NCI-H748 (cell line): ENCODE data around the gene RNF130.
"Not testable (repeated sequence)": the region's sequence is repeated elsewhere in the genome, so short reads cannot be mapped to it uniquely, and the experiment has no call there.

ENCODE experiments used
- DNase-seq: peaks from one replicate; lab custom pipeline; 2025; ENCODE audit not compliant: unreplicated experiment; lab: John Stamatoyannopoulos, UW

RNF130 gene

DNA sequence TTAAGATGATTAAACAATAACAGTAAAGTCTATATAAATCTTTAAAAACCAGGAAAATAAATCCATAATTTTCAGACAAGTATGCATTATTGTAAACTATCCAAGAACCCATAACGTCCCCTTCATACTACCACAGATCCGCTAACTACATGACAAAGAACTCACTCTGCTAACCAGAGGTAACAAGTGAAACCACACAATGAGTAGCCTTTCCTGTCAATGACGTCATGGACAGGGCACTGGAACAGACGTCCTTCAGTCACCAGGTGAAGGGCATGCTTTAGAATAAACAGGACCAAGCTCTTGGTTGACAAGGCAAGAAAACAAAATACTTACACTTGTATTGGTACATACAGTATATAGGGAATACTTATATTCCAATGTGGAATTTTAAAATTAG lies 45.2 kb downstream of the RNF130 start:
- DNase-seq: peak; percentile 55

DNA sequence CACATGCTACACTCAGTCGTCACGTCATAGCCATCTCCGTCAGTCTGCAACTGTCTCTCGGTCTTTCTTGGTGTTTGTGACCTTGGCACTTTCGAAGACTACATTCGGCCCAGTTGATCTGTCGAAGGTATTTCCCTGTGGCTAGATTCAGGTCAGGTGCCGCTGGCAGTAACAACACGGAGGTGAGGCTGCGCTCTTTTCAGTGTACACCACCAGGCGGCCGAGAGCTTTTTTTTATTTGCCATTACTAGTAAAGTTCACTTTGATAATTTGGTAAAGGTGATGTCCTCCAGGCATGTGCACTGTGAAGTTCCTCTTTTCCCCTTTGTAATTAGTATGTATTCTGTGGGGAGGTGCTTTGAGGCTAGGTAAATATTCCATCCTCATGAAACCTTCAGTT lies 49.7 kb downstream of the RNF130 start:
- DNase-seq: no peak

DNA sequence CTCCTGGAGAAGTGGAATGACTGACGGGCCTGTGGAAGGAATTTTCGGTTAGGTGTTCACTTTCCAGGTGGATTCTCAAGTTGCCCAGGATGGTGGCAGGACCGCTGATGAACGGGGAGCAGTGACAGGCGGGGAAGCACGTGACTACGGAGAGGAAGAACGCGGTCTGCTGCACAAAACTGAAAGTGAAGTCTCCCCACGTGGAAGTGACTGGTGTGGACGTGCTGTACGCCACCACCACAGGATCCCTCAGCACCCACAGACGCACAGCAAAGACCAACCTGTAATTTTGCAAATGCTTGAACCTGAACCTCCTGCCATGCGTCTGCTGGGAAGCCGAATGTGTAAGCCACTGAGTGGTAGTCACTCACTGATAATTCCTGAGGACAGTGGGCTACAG lies 51.4 kb downstream of the RNF130 start:
- DNase-seq: no peak

DNA sequence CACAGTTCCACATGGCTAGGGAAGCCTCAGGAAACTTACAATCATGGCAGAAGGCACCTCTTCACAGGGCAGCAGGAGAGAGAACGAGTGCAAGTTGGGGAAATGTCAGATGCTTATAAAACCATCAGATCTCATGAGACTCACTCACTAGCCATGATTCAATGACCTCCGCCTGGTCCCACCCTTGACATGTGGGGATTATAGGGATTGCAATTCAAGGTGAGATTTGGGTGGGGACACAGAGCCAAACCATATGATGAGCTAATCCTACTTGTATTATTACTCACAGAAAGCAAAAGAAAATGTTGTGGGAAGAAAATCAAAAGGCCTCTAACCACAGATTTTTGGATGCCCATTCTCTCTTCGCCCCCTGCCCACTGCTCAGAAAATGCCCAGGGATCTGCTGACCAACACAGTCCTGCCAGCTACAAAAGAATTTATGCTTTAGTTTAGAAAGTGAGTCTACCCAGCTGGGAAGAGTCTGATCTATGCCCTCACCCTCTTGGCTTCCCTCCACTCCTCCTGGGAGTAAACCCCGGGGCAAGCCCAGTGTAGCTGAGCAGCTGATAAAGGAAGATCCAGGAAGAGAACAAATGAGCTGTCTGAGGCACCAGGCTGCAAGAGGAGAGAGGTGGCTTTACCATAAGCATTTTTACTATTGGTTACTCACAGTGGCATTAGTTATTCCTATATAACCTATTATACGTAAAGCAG lies 53.1 kb downstream of the RNF130 start:
- no peak for DNase-seq

DNA sequence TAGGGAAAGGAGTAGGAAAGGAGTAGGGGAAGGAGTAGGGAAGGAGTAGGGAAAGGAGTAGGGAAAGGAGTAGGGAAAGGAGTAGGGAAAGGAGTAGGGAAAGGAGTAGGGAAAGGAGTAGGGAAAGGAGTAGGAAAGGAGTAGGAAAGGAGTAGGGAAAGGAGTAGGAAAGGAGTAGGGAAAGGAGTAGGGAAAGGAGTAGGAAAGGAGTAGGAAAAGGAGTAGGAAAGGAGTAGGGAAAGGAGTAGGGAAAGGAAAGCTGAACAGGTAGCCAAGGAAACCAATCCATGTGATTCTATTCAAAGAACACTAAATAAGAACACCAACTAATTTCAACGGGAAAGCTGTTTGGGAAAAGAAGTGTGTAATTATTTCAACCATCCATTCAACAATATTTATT lies 56.0 kb downstream of the RNF130 start:
- not testable (repeated sequence) for DNase-seq

DNA sequence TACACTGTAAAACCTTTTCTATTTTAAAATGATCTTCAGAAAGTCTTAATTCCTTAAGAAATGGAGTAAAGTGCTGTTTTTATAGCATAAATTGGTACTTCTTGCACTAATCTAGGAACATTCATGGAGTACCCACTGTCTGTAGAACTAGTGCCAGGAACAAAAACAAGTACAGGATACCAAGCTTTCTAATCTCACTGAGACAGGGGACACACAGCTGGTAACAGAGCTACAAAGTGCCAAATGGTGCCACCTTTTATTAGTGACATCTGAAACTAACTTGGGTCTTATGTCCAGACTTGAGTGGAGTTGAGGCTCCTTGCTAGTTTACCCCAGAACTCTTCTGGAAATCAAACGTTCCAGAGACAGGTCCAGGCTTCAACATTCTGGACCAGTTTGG lies 57.9 kb downstream of the RNF130 start:
- DNase-seq: no peak

DNA sequence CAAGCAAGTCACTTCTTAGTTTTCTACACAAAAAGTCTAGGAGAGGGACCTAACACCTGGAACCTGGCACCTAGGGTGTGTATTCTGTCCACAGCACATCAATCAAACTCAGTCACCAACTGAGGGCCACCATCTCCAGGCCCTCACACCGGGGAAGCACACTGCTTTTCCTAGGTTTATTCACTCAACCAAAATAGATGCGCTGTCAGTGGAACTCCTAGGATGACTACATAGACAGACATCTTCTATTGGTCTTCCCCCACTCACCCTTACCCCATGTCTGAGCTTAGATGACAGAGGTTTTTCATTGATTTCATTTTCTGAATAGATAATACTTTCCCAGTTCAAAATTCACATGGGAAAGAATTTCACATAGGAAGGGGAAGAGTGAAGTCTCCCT lies 59.2 kb downstream of the RNF130 start:
- DNase-seq: no peak

DNA sequence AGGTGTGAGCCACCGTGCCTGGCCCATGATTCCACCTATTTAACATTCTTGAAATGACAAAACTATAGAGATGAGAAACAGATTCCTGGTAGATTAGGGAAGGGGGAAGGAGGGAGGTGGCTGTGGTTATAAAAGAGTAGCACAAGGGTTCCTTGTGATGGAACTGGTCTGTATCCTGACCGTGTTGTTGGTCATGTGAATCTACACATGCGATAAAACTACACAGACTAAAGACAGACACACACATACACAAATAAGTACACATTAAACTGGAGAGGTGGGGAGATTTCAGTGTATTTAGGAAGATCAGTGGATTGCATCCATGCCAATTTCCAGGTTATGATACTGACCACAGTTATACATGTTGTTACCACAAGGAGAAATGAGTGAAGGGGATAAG lies 60.9 kb downstream of the RNF130 start:
- no peak for DNase-seq

DNA sequence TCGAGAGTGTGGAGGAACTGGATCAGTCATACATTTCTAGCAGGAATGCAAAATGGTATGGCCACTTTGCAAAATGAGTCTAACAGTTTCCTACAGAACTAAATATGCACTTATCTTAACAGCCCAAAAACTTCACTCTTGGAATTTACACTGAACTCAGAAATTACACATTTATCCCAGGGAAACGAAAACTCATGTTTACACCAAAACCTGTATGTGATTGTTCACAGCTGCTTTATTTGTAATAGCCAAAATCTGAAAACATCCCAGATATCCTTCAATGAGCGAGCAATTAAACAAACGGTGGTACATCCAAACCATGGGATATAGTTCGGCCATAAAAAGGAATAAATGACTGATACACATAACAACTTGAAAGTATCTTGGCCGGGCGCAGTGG lies 62.0 kb downstream of the RNF130 start:
- no peak for DNase-seq

DNA sequence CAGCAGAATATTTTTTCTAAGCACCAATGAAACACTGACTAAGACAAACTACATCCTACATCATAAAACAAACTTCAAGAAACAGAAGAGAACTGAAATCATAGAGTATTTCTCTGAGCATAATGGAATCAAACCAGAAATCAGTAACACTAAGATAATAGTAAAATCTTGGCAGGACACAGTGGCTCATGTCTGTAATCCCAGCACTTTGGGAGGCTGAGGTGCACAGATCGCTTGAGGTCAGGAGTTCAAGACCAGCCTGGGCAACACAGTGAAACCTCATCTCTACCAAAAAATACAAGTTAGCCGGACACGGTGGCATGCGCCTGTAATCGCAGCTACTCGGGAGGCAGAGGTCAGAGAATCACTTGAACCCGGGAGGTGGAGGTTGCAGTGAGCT lies 63.1 kb downstream of the RNF130 start:
- DNase-seq: no peak

DNA sequence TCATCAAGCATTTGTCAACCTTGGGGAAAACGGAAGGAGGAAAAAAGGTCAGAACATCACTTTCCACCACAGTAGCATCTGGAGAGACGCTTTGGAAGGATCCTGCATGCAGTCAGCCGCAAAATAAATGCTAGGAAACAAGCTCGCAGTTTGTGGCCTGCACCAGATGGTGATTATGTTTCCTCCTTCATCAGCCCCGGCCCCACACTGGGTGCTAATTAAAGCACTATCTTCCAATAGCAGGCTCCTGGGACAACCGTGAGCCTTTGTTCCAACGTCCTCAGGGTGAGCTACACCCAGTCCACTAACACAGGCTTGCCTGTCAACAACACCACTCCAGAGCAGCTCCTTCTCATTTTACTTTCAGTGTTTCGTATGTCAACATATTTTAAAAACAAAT lies 64.0 kb downstream of the RNF130 start:
- DNase-seq: peak; percentile 5

DNA sequence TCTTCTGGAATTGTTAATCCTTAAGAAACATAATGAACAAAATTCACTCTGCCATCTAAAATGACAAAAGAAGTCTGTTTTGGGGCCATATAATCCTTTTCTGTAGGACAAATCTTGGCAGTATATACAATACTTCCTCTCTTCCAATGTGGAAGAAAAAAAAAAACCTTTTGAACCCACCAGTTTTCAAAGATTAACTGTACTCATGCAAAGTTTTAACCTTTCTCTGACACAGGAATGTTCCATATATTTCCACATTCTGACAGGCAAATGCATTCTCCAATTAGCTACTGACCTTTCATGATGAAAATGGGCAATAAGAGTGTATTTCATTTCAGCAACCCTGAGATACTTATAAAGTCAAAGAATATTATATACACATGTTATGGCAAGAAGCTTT lies 65.4 kb downstream of the RNF130 start:
- no peak for DNase-seq

DNA sequence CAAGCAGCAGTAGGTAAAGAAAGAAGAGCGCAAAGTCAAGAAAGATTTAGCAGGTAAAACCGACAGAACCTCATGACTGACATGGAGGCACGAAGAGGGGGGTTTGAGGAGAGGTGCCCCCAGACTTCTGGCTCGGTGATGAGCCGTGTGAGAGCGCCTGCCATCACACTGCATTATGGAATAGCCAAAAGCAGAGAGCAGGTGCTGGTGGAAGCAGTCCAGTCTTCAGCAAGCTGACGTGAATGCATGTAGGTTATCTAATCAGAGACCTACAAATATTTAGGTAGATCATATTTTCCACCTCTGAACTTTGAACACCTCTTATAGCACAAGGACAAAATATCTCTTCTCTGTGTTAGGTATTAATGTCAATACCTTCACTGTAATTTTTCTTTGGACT lies 68.4 kb downstream of the RNF130 start:
- no peak for DNase-seq

DNA sequence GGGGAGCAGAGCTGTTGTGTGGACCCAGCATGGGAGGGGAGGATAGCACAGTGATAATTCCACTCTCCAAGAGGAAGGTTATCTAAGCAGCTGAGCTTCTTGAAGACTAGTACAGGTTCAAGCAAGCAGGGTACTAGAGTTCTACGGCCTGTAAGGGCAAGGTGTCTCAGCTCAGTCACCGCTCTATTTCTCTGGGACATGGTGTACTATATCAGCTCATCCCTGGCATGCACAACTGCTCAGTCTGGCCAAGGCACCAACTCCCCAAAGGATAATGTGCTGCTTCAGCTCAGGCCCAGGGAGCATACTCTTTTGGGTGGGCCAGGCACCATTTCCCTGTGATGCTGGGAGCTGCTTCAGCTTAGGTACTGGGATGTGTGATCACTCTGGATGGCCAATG lies 69.8 kb downstream of the RNF130 start:
- no peak for DNase-seq

DNA sequence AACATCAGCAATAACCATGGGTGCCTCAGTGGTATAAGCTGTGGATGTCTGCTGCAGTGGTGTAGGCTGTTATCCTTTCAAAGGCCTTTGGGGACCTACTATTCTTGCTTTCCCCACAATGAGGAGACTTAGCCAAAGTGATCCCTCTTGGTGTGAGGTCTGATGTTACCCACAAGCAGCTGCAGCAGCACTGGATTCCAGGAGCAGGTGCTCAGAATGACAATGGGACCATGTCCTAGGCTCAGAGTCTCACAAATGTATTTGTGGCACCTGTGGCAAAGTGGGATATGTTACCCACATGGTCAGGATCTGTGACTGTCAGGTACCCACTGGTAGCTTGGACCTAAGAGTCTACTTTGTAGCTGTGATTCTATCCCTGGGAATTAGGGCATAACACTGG lies 70.4 kb downstream of the RNF130 start:
- DNase-seq: no peak

DNA sequence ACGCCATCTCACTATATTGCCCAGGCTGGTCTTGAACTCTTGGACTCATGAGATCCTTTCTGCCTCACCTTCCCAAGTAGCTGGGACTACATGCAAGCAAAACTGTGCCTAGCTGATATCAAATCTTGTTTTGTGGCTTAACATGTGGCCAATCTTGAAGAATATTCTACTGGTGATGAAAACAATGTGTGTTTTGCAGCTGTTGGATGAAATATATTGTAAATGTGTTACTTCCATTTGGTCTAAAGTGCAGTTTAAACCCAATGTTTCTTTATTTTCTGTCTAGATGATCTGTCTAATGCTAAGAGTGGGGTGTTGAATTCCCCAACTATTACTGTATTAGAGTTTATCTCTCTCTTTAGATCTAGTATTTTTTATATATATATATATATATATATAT lies 73.1 kb downstream of the RNF130 start:
- DNase-seq: no peak

DNA sequence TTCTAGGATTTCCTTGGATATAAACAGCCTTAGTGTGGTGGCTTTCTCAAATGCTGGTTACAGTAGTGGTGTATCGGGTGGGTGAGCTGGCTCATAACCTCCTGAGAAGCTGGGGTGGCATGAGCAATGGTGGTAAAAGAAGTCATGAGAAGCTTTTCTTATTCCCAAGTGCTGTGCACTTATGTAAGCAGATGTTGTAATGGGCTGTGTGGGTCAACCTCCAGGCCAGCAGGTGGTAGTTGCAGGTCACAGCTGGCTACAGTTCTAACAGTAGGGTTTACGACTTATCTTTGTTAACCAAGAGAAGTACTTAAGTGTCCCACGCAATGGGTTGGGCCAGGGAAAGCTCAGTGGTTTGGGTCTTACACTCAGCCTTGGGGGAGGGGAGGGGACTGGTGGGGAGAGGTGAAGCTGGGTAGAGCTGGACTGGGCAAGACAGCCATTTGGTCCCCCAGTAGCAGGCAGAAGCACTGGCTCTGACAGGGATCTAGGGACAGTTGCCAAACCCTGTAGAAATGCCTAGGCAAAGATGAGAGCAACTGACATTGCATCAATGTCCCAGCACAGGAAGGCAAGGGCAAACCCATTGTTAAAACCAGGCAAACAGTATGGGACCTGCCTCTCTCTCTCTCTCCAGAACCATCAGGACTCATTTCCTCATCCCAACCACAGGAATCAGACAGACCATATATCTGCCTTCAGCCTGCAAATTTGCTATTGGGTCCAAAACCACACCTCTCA lies 76.8 kb downstream of the RNF130 start:
- no peak for DNase-seq

DNA sequence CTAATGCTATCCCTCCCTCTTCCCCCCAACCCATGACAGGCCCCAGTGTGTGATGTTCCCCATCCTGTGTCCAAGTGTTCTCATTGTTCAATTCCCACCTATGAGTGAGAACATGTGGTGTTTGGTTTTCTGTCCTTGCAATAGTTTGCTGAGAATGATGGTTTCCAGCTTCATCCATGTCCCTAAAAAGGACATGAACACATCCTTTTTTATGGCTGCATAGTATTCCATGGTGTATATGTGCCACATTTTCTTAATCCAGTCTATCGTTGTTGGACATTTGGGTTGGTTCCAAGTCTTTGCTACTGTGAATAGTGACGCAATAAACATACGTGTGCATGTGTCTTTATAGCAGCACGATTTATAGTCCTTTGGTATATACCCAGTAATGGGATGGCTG lies 78.7 kb downstream of the RNF130 start:
- DNase-seq: not testable (repeated sequence)

DNA sequence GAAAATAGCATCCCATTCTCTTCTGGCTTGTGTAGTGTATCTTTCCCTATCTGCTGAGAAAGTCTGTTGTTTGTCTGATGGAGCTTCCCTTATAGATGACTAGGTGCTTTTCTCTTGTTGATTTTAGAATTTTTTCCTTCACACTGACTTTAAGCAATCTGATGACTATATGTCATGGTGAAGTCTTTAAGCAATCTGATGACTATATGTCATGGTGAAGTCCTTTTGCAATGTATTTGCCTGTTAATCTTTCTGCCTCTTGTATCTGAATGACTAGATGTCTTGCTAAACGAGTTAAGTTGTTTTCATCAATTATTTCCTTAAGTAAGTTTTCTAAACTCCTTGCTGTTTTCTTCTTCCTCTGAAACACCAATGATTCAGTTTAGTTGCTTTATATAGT lies 80.5 kb downstream of the RNF130 start:
- no peak for DNase-seq

DNA sequence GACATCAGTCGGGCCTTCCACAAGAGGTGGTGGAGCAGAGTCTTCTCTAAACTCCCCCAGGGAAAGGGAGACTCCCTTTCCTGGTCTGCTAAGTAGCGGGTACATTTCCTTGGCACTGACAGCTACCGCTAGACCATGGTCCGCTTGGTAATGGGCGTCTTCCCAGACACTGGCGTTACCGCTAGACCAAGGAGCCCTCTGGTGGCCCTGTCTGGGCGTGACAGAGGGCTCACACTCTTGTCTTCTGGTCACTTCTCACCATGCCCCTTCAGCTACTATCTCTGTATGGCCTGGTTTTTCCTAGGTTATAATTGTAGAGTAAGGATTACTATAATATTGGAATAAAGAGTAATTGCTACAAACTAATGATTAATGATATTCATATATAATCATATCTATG lies 81.0 kb downstream of the RNF130 start:
- DNase-seq: not testable (repeated sequence)

DNA sequence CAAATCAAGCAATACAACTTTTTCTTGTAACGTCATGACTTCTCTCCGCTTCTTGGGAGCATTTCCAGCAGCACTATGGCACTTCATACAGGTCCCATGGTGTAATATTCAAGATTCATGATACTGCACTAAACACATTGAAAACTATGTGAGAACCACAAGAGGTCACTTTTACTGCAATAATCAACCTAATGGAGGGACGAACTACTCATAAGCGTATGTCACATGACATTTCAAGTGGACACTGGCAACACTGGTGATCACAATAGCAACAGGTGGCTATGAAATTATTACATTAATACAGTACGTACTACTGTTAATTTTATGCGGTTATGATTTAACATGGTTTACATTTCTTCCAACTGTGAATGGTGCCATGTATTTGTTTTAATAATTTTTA lies 85.2 kb downstream of the RNF130 start:
- DNase-seq: no peak

DNA sequence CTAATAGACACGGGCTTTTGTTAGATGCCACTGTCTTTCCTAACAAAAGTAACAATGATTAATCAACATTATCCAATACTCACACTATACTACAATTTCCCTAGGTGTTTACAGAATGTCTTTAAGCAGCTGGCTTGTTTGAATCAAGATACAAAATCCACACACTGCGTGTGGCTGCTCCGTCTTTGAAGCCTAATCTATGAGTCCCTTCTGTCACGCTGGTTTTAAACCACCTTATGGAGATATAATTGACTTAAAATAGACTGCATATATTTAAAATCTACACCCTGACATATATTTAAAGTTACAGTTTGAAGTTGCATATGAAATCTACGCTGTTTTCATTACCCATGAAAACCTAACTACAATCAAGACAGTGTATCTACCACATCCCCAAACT lies 89.9 kb downstream of the RNF130 start:
- no peak for DNase-seq

DNA sequence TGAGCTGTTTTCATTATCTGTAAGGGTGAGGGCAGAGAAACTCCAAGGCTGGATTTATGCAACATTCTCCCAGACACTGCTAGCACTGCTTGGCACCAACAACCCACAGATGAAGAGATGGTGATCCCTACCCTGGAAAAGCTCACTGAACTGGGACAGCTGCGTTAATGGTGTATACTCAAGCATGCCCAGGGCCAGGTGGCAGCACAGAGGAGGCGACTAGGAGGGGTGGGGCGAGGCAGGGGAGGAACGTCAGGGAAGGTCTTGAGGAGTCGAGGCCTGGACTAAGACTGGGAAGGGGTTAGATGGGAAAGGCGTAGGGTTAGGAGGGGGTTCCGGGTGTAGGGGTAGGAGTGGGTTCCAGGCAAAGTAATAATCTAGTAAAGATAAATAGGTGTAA lies 90.8 kb downstream of the RNF130 start:
- DNase-seq: no peak
